Astrocyte of the spinal cord (primary cell): Measurements from ENCODE around the gene KMT5C.

Source experiments
- DNase-seq: peaks from one replicate; pipeline ENCODE4 v3.0.0; 2011; ENCODE audit warnings: low read depth, low spot score
- H3K4me3 ChIP-seq: 2 replicates; pipeline ENCODE4 v1.5.1; 2011; ENCODE audit warnings: low read depth, mild to moderate bottlenecking, low read length, moderate library complexity
- CTCF ChIP-seq: IDR thresholded peaks from 2 replicates; pipeline ENCODE4 v1.5.1; 2012; ENCODE audit warnings: low read depth, mild to moderate bottlenecking, low read length, inconsistent platforms
- in situ Hi-C: cut with HindIII; loops from 2 replicates; pipeline ENCODE4 v1.10.0; 2017; ENCODE audit warnings: low sequenced_read_pairs

The KMT5C gene

GRCh38 chr19:55365964-55366363 lies 26.3 kb downstream of the KMT5C start:
- H3K4me3 ChIP-seq: no peak overlapping the region
- DNase-seq: no peak
- TF ChIP-seq CTCF: no peak
- in situ Hi-C loops: no loop called here

GRCh38 chr19:55366790-55367189 lies 27.1 kb downstream of the KMT5C start:
- H3K4me3 ChIP-seq: no peak overlapping the region
- no peak for TF ChIP-seq CTCF
- in situ Hi-C loops: no loop called here
- DNase-seq: no peak

- DNase-seq: no peak
- TF ChIP-seq CTCF: no peak
- no peak overlapping the region for H3K4me3 ChIP-seq
- in situ Hi-C loops: no loop called here
Observed at GRCh38 chr19:55368106-55368505, 28.4 kb downstream of the KMT5C start.

GRCh38 chr19:55368701-55369563 lies 29.3 kb downstream of the KMT5C start:
- peak overlapping the region; percentile 64 for H3K4me3 ChIP-seq
- in situ Hi-C loops: no loop called here
- TF ChIP-seq CTCF: no peak
- DNase-seq: peak; percentile 52

GRCh38 chr19:55369653-55370304 lies 30.1 kb downstream of the KMT5C start:
- H3K4me3 ChIP-seq: peak overlapping the region; percentile 64
- peak; percentile 66 for DNase-seq
- in situ Hi-C loops: no loop called here
- no peak for TF ChIP-seq CTCF

GRCh38 chr19:55370305-55370988 lies 30.8 kb downstream of the KMT5C start, which contains the start of gene IL11:
TSS of gene IL11 (minus strand) at chr19:55370463. CDS start at chr19:55370310, 153 bp downstream.
- H3K4me3 ChIP-seq: peak within 1 kb of the TSS; percentile 64
- in situ Hi-C loops: no loop called here
- TF ChIP-seq CTCF: no peak
- peak; percentile 57 for DNase-seq
